ENCODE measurements around the gene MAGI2. TPM values are rescaled to one million over a fixed set of nuclear protein-coding genes. Genes with fewer than 3 reads are reported as not detected.

The MAGI2 gene
- total RNA-seq, 1 donor from 2014 or later, result 5.4 TPM

DNA sequence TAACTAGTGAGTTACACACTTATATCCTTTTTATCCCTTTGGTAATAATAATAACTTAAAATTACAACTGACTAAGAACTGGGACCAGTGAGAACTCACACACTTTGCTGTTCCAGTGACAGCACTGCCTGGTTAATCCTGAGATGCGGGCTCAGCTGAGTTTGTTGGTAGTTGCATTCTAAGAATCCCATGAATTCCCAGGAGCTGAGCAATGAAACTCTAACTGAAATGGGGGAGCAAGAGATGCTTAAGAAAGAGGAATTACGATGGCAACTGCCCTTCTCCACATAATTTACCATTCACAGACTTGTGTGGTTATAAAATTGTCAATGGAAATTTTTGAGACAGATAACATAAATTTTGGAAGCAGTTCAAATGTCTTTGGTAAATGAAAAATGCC is 659.4 kb downstream of the MAGI2 start:
- DNase-seq (ENCODE audit: low read depth) (peak; percentile 29), FAIRE-seq (no peak)
- no peaks in the 10 kb centered on the region for H4K20me1 ChIP-seq (ENCODE audit: insufficient read depth, low read length)
- H3K9ac ChIP-seq (ENCODE audit: low read length), result no peak overlapping the region
- Mint-ChIP-seq H3K9me3 (ENCODE audit: unreplicated experiment) (peaks cover 7% of the 10 kb centered on the region), H3K36me3 (ENCODE audit: low read depth, unreplicated experiment) (no peaks in the 10 kb centered on the region), H3K4me3 (ENCODE audit: unreplicated experiment) (no peak overlapping the region), H3K4me1 (ENCODE audit: low read depth, unreplicated experiment) (no peaks in the 10 kb centered on the region), H3K27ac (ENCODE audit: unreplicated experiment) (no peak overlapping the region), H3K27me3 (ENCODE audit: low read depth, unreplicated experiment) (no peaks in the 10 kb centered on the region)
- H3K27me3 ChIP-seq (ENCODE audit: insufficient read depth, low read length), result no peaks in the 10 kb centered on the region
- no peak overlapping the region for H2AFZ ChIP-seq (ENCODE audit: low read depth, low read length)
- H3K4me3 ChIP-seq (ENCODE audit: insufficient read depth, low read depth, low read length), result no peak overlapping the region
- no peaks in the 10 kb centered on the region for H3K36me3 ChIP-seq (ENCODE audit: insufficient read depth, low read length)
- no peaks in the 10 kb centered on the region for H3K9me3 ChIP-seq (ENCODE audit: insufficient read depth, low read depth, low read length)
- TF ChIP-seq, protein P1, sequence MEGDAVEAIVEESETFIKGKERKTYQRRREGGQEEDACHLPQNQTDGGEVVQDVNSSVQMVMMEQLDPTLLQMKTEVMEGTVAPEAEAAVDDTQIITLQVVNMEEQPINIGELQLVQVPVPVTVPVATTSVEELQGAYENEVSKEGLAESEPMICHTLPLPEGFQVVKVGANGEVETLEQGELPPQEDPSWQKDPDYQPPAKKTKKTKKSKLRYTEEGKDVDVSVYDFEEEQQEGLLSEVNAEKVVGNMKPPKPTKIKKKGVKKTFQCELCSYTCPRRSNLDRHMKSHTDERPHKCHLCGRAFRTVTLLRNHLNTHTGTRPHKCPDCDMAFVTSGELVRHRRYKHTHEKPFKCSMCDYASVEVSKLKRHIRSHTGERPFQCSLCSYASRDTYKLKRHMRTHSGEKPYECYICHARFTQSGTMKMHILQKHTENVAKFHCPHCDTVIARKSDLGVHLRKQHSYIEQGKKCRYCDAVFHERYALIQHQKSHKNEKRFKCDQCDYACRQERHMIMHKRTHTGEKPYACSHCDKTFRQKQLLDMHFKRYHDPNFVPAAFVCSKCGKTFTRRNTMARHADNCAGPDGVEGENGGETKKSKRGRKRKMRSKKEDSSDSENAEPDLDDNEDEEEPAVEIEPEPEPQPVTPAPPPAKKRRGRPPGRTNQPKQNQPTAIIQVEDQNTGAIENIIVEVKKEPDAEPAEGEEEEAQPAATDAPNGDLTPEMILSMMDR (IDR thresholded peaks at IDR 0.05; ENCODE audit: insufficient read depth, low read depth, low read length), result no peak
- TF ChIP-seq EZH2 (IDR thresholded peaks at IDR 0.05; ENCODE audit: insufficient read depth, low read length), result no peak
- H3K4me1 ChIP-seq (ENCODE audit: insufficient read depth, low read length), result no peaks in the 10 kb centered on the region
- no peaks in the 10 kb centered on the region for H3K79me2 ChIP-seq (ENCODE audit: insufficient read depth, low read length)
- H3K27ac ChIP-seq (ENCODE audit: low read depth, low read length), result no peak overlapping the region
- no peak overlapping the region for H3K4me2 ChIP-seq (ENCODE audit: low read length)

DNA sequence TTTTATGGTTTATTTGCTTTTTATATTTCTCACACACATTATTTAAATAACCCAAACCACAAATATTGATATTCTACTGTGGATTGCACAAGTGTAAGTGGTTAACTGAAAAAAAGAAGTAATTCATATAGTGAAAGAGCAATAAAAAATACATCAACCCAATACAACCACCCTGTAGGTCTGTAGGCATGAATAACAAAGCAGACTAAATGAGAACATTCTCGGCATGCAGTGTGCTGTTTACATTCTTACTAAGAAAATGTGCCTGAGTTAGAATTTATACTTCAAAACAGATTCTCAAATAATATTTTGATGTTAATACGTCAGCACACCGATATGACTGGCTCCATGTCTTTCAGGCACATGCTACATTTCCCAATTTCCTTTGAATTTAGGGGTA is 660.8 kb downstream of the MAGI2 start:
- no peaks in the 10 kb centered on the region for H3K79me2 ChIP-seq (ENCODE audit: insufficient read depth, low read length)
- H3K4me1 Mint-ChIP-seq (ENCODE audit: low read depth, unreplicated experiment), result peaks cover 2% of the 10 kb centered on the region
- H4K20me1 ChIP-seq (ENCODE audit: insufficient read depth, low read length), result no peaks in the 10 kb centered on the region
- H2AFZ ChIP-seq (ENCODE audit: low read depth, low read length), result no peak overlapping the region
- no peaks in the 10 kb centered on the region for H3K27me3 Mint-ChIP-seq (ENCODE audit: low read depth, unreplicated experiment)
- no peaks in the 10 kb centered on the region for H3K36me3 ChIP-seq (ENCODE audit: insufficient read depth, low read length)
- no peak overlapping the region for H3K9ac ChIP-seq (ENCODE audit: low read length)
- H3K9me3 ChIP-seq (ENCODE audit: insufficient read depth, low read depth, low read length), result no peaks in the 10 kb centered on the region
- FAIRE-seq (peak; percentile 23), DNase-seq (ENCODE audit: low read depth) (no peak)
- no peak overlapping the region for H3K27ac ChIP-seq (ENCODE audit: low read depth, low read length)
- no peak overlapping the region for H3K4me2 ChIP-seq (ENCODE audit: low read length)
- H3K27ac Mint-ChIP-seq (ENCODE audit: unreplicated experiment), result no peak overlapping the region
- H3K4me3 Mint-ChIP-seq (ENCODE audit: unreplicated experiment), result no peak overlapping the region
- H3K9me3 Mint-ChIP-seq (ENCODE audit: unreplicated experiment), result peaks cover 7% of the 10 kb centered on the region
- TF ChIP-seq, protein P1 (IDR thresholded peaks at IDR 0.05; ENCODE audit: insufficient read depth, low read depth, low read length), result no peak
- TF ChIP-seq EZH2 (IDR thresholded peaks at IDR 0.05; ENCODE audit: insufficient read depth, low read length), result no peak
- no peaks in the 10 kb centered on the region for H3K27me3 ChIP-seq (ENCODE audit: insufficient read depth, low read length)
- no peaks in the 10 kb centered on the region for H3K36me3 Mint-ChIP-seq (ENCODE audit: low read depth, unreplicated experiment)
- H3K4me1 ChIP-seq (ENCODE audit: insufficient read depth, low read length), result no peaks in the 10 kb centered on the region
- no peak overlapping the region for H3K4me3 ChIP-seq (ENCODE audit: insufficient read depth, low read depth, low read length)

DNA sequence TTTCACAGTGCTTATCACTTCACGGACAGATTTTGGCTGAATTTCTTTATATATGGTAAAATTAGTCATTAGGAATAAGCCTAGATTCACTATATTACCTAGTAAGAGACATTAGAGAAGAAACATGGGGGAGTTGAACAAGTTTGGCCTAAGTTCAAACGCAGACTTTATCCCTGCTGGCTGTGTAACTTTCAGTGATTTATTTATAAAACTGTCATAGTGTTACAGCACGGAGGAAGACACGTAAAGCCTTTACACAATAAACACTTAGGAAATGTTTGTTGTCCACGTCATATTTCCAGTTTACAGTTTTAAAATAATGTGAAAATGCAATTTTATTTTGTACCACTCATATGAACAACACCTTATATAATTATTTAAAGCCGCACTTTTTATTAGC is 661.5 kb downstream of the MAGI2 start:
- FAIRE-seq, result no peak
- H3K9me3 Mint-ChIP-seq (ENCODE audit: unreplicated experiment), result peaks cover 7% of the 10 kb centered on the region

More for the DNA sequence above, 661.5 kb downstream of the MAGI2 start:
- Histone ChIP-seq H3K4me1 (ENCODE audit: insufficient read depth, low read length) (no peaks in the 10 kb centered on the region), H3K36me3 (ENCODE audit: insufficient read depth, low read length) (no peaks in the 10 kb centered on the region), H3K79me2 (ENCODE audit: insufficient read depth, low read length) (no peaks in the 10 kb centered on the region), H4K20me1 (ENCODE audit: insufficient read depth, low read length) (no peaks in the 10 kb centered on the region), H3K4me3 (ENCODE audit: insufficient read depth, low read depth, low read length) (no peak overlapping the region), H3K27me3 (ENCODE audit: insufficient read depth, low read length) (no peaks in the 10 kb centered on the region), H2AFZ (ENCODE audit: low read depth, low read length) (no peak overlapping the region), H3K4me2 (ENCODE audit: low read length) (no peak overlapping the region), H3K9me3 (ENCODE audit: insufficient read depth, low read depth, low read length) (no peaks in the 10 kb centered on the region), H3K27ac (ENCODE audit: low read depth, low read length) (no peak overlapping the region), H3K9ac (ENCODE audit: low read length) (no peak overlapping the region)
- no peak overlapping the region for H3K4me3 Mint-ChIP-seq (ENCODE audit: unreplicated experiment)
- H3K27ac Mint-ChIP-seq (ENCODE audit: unreplicated experiment), result no peak overlapping the region
- no peak for DNase-seq (ENCODE audit: low read depth)
- no peak for TF ChIP-seq EZH2 (IDR thresholded peaks at IDR 0.05; ENCODE audit: insufficient read depth, low read length)
- TF ChIP-seq, protein P1 (IDR thresholded peaks at IDR 0.05; ENCODE audit: insufficient read depth, low read depth, low read length), result no peak
- no peaks in the 10 kb centered on the region for H3K27me3 Mint-ChIP-seq (ENCODE audit: low read depth, unreplicated experiment)
- H3K36me3 Mint-ChIP-seq (ENCODE audit: low read depth, unreplicated experiment), result no peaks in the 10 kb centered on the region
- H3K4me1 Mint-ChIP-seq (ENCODE audit: low read depth, unreplicated experiment), result peaks cover 2% of the 10 kb centered on the region

Data from astrocyte (in vitro differentiated cells and primary cell).